ENCODE measurements around the gene TCF4. TPM values are rescaled to one million over a fixed set of nuclear protein-coding genes. Genes with fewer than 3 reads are reported as not detected.

Gene TCF4
- polyA plus RNA-seq, 1 of the 3 experiments (the other 2 are of a cell fraction), result 39.1 TPM

DNA sequence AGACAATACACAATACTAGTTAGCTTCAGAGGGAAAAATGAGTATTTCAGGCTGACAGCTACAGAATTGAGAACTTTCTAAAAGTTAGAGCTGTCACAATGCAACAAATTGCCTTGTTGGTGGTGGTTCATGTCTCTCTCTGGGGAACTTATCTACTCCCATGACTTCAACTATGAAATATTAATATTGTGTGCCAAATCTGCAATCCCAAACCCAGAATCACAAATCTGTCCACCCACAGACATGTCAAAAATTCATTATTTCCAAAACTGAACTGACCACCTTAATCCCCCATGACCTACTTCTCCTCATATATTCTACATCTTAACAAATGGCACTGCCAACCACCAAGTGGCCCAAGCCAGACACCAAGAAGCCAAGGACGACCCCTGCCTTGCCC lies 143.5 kb downstream of the TCF4 start:
- Histone ChIP-seq H3K9ac (no peak overlapping the region), H2AFZ (ENCODE audit: low read depth) (no peak overlapping the region), H4K20me1 (ENCODE audit: insufficient read depth) (no peaks in the 10 kb centered on the region), H3K36me3 (replicated peaks in 1 of 2; ENCODE audit: control insufficient read depth in 1 of 2, insufficient read depth in 2 of 2, low read length in 1 of 2) (peaks cover 0 to 5% of the 10 kb centered on the region in 2 experiments), H3K4me3 (ENCODE audit: low read depth in 2 of 2, low read length in 1 of 2) (no peak overlapping the region), H3K4me2 (no peak overlapping the region), H3F3A (replicated peaks; ENCODE audit: insufficient read depth) (no peaks in the 10 kb centered on the region), H3K79me2 (ENCODE audit: insufficient read depth) (peaks cover 71% of the 10 kb centered on the region), H3K9me2 (no peaks in the 10 kb centered on the region), H3K27me3 (ENCODE audit: insufficient read depth) (no peaks in the 10 kb centered on the region), H3K9me3 (0 out of 2 replicates have a peak, but pooled peaks cover 6% of the 10 kb centered on the region), H3K27ac (ENCODE audit: low read depth in 2 of 2, low read length in 1 of 2) (no peak overlapping the region), H3K4me1 (ENCODE audit: control insufficient read depth in 1 of 2, insufficient read depth in 2 of 2, low read depth in 1 of 2, low read length in 1 of 2) (peaks cover 0 to 4% of the 10 kb centered on the region in 2 experiments; a peak in 2 of 4 replicates)
- ChIA-PET CTCF (no interaction called here), POLR2A (no interaction called here)
- no peak for DNase-seq
- TF ChIP-seq MEF2A (IDR thresholded peaks at IDR 0.05; ENCODE audit: borderline replicate concordance, low read depth) (no peak), RFX5 (IDR thresholded peaks at IDR 0.05; ENCODE audit: low read length) (no peak), NRF1 (IDR thresholded peaks at IDR 0.05; ENCODE audit: low read depth, low read length) (no peak), CHD2 (IDR thresholded peaks at IDR 0.05; ENCODE audit: low read length, partially characterized antibody) (no peak), FOXJ3 (CRISPR knock-in tag; IDR thresholded peaks at IDR 0.05) (no peak), MXI1 (IDR thresholded peaks at IDR 0.05; ENCODE audit: low read depth, low read length) (no peak), JUND (IDR thresholded peaks at IDR 0.05) (no peak), TEAD4 (IDR thresholded peaks at IDR 0.05; ENCODE audit: borderline replicate concordance, insufficient read depth) (no peak)
- TF ChIP-seq, protein P1, sequence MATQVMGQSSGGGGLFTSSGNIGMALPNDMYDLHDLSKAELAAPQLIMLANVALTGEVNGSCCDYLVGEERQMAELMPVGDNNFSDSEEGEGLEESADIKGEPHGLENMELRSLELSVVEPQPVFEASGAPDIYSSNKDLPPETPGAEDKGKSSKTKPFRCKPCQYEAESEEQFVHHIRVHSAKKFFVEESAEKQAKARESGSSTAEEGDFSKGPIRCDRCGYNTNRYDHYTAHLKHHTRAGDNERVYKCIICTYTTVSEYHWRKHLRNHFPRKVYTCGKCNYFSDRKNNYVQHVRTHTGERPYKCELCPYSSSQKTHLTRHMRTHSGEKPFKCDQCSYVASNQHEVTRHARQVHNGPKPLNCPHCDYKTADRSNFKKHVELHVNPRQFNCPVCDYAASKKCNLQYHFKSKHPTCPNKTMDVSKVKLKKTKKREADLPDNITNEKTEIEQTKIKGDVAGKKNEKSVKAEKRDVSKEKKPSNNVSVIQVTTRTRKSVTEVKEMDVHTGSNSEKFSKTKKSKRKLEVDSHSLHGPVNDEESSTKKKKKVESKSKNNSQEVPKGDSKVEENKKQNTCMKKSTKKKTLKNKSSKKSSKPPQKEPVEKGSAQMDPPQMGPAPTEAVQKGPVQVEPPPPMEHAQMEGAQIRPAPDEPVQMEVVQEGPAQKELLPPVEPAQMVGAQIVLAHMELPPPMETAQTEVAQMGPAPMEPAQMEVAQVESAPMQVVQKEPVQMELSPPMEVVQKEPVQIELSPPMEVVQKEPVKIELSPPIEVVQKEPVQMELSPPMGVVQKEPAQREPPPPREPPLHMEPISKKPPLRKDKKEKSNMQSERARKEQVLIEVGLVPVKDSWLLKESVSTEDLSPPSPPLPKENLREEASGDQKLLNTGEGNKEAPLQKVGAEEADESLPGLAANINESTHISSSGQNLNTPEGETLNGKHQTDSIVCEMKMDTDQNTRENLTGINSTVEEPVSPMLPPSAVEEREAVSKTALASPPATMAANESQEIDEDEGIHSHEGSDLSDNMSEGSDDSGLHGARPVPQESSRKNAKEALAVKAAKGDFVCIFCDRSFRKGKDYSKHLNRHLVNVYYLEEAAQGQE (IDR thresholded peaks at IDR 0.05; ENCODE audit: low read depth, low read length), result no peak
- TF ChIP-seq, protein P2, sequence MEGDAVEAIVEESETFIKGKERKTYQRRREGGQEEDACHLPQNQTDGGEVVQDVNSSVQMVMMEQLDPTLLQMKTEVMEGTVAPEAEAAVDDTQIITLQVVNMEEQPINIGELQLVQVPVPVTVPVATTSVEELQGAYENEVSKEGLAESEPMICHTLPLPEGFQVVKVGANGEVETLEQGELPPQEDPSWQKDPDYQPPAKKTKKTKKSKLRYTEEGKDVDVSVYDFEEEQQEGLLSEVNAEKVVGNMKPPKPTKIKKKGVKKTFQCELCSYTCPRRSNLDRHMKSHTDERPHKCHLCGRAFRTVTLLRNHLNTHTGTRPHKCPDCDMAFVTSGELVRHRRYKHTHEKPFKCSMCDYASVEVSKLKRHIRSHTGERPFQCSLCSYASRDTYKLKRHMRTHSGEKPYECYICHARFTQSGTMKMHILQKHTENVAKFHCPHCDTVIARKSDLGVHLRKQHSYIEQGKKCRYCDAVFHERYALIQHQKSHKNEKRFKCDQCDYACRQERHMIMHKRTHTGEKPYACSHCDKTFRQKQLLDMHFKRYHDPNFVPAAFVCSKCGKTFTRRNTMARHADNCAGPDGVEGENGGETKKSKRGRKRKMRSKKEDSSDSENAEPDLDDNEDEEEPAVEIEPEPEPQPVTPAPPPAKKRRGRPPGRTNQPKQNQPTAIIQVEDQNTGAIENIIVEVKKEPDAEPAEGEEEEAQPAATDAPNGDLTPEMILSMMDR (IDR thresholded peaks at IDR 0.05), result no peak
- TF ChIP-seq, protein P3, sequence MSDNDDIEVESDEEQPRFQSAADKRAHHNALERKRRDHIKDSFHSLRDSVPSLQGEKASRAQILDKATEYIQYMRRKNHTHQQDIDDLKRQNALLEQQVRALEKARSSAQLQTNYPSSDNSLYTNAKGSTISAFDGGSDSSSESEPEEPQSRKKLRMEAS (IDR thresholded peaks at IDR 0.05; ENCODE audit: low read depth), result no peak
- WGBS (ENCODE audit: low lambda C conversion rate), result 88% methylated on average over 1 of the region's 1 CpG

DNA sequence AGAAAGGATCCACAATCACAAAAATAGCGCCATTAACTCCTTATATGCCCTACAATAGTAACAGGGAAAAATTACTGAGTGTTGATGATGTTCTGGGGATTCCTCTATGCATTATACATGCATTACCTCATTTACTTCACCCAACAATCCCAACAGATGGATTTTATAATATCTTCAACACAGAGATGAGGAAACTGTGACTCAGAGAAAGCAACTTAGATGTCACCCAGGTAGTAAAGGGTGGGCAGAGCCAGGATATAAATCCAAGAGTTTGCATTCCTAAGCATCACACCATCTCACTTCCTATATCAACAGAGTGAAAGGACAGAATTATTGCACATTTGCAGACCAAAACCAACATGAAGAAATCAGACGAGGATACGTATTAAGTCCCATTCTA lies 144.2 kb downstream of the TCF4 start:
- Histone ChIP-seq H3K9ac (no peak overlapping the region), H3K36me3 (replicated peaks in 1 of 2; ENCODE audit: control insufficient read depth in 1 of 2, insufficient read depth in 2 of 2, low read length in 1 of 2) (peaks cover 0 to 5% of the 10 kb centered on the region in 2 experiments), H3K9me3 (0 out of 2 replicates have a peak, but pooled peaks cover 6% of the 10 kb centered on the region), H3K27ac (ENCODE audit: low read depth in 2 of 2, low read length in 1 of 2) (no peak overlapping the region), H3K27me3 (ENCODE audit: insufficient read depth) (no peaks in the 10 kb centered on the region), H4K20me1 (ENCODE audit: insufficient read depth) (no peaks in the 10 kb centered on the region), H3K9me2 (no peaks in the 10 kb centered on the region), H2AFZ (ENCODE audit: low read depth) (no peak overlapping the region), H3K79me2 (ENCODE audit: insufficient read depth) (peaks cover 64% of the 10 kb centered on the region), H3F3A (replicated peaks; ENCODE audit: insufficient read depth) (no peaks in the 10 kb centered on the region), H3K4me3 (ENCODE audit: low read depth in 2 of 2, low read length in 1 of 2) (no peak overlapping the region), H3K4me2 (no peak overlapping the region), H3K4me1 (ENCODE audit: control insufficient read depth in 1 of 2, insufficient read depth in 2 of 2, low read depth in 1 of 2, low read length in 1 of 2) (peaks cover 0 to 4% of the 10 kb centered on the region in 2 experiments; a peak in 2 of 4 replicates)
- DNase-seq, result no peak
- TF ChIP-seq FOXM1 (IDR thresholded peaks at IDR 0.05; ENCODE audit: low read depth) (no peak), FOXJ3 (CRISPR knock-in tag; IDR thresholded peaks at IDR 0.05) (no peak), TEAD4 (IDR thresholded peaks at IDR 0.05; ENCODE audit: borderline replicate concordance, insufficient read depth) (no peak), RCOR1 (IDR thresholded peaks at IDR 0.05; ENCODE audit: low read length) (no peak), TCF12 (IDR thresholded peaks at IDR 0.05) (no peak), JUND (IDR thresholded peaks at IDR 0.05) (no peak), NRF1 (IDR thresholded peaks at IDR 0.05; ENCODE audit: low read depth, low read length) (no peak)
- TF ChIP-seq, protein P4, sequence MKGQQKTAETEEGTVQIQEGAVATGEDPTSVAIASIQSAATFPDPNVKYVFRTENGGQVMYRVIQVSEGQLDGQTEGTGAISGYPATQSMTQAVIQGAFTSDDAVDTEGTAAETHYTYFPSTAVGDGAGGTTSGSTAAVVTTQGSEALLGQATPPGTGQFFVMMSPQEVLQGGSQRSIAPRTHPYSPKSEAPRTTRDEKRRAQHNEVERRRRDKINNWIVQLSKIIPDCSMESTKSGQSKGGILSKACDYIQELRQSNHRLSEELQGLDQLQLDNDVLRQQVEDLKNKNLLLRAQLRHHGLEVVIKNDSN (IDR thresholded peaks at IDR 0.05; ENCODE audit: borderline replicate concordance, low read depth), result no peak
- ChIA-PET POLR2A (no interaction called here), CTCF (interaction anchor here (1.6 to 1.8 kb wide), 2 partner anchors 29 to 1132 kb away, joined by 4 to 6 read pairs; no protein-coding TSS in a partner anchor)
- WGBS (ENCODE audit: low lambda C conversion rate), result 92% methylated on average over 3 of the region's 3 CpGs
